ENCODE data around the gene GRK1.

GRK1 gene

DNA sequence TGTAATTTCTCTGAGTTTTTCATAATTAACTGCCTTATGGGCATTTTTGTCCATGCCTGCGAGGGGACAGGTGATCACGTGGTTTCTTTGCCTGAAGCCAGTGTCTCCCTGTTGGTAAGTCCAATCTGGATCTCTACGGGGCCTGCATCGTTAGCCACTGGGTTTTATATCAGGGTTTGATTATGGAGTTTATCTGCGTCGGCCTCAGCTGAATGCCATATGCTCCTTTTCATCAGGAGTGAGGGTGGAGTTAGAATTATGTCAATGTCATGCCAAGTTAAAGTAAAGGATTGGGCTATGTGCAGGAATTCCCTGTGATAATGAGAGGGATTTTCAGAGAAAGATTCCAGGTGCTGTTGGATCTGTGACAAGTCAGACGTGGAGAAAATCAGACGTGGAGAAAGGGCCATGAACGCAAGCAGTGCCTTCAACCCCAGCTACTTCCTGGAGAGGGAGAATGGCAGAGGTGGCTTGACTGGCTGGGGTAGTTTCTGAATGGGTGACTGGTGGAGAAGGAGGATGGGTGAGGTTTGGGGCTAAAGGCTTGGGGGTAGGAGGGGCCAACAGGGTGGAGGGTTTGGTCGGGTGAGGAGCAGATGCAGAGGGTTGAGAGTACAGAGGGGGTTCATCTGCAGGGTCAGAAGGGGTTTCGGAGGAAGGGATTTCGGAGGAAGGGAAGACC lies 116.3 kb downstream of the GRK1 start:
- DNase-seq: no peak

DNA sequence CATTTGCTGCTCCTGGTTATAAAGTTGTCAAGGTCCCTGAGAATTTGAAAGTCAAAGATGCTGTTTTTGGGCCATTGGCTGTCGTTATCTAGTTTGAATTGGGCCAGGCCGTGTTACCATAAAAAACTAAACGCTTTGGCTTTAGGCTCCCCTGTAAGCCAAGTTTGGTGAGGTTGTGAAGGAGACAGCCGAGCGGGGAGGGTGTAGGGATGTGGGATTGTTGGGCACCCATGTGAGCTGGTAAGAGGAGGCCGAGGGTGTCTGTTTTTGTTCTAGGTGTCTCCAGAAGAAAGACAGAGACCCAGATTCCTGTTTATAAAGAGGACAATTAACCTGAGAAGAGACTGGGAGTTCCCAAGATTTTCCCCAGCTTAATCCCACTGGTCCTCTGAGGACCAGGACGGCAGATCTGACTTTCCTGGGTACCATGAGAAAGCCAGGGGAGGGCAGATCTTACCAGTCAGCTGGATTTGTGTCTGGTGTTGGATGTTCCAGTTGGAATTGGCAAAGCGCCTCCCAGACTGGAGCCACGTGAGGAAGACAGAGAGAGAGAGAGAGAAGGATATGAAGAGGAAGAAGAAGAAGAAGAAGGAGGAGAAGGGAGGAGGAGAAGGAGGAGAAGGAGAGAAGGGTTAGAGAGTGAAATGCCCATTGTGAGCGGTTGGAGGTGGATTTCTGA lies 117.1 kb downstream of the GRK1 start:
- no peak for DNase-seq

DNA sequence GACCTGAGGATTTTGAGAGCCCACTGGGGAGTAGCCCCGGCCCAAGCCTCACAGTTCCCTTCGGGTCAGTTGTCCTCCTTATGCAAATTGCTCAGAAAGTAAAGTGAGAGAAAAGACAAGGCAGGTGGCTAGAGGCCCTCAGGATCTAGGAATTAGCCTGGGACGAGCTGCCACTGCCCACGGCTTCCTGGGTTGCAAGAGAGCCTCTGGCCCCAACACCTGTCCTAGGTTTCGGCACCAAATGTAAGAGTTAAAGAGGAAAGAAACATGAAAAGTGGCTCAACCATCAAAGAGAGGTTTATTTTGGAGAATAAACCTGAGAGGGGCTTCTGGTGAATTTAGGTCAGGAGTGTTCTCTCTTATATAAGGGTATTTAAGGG lies 117.6 kb downstream of the GRK1 start:
- no peak for DNase-seq

DNA sequence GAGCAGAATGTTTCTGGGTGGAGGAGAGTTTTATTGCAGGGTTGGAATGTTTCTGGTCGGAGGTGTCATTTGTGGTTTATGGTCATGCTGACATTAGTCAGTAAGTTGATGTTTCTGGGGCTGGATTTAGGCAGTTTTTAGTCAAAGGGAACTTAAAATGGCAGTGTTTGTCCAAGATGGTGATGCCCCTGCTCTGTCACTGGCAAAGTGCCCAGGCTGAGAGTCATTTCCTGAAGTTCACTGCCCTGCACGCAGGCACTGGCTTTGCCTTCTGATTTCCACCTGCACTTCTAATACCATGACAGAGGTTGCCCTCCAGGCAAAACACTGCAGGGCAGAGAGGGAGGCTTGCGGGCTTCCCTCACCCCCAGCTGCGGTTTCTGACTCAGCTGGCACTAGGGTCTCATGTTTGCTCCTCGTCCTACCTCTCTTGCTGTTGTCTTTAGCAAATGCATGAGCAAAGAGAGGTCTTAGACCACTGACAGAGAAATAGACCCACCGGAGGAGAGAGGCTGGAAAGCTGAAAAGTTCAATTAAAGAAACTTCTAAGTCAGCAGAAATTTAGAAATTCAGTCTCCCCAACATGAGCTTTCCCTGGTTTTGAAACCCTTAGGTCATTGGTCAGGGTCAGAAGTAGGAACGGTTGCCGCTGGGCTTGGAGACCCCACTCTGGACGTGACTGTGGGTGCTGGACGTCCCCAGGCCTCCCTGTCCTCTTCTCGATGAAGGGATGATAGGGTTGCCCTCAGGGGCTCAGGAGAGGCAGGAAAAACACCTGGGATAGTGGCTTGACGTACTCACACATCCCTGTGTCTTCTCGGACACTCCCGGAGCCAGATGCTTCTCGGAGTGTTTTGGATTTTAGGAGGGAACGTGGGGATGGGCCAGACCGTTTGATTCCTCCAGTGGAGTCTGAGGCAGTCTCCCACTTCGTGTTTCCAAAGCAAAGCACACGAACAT lies 118.3 kb downstream of the GRK1 start:
- DNase-seq: no peak

DNA sequence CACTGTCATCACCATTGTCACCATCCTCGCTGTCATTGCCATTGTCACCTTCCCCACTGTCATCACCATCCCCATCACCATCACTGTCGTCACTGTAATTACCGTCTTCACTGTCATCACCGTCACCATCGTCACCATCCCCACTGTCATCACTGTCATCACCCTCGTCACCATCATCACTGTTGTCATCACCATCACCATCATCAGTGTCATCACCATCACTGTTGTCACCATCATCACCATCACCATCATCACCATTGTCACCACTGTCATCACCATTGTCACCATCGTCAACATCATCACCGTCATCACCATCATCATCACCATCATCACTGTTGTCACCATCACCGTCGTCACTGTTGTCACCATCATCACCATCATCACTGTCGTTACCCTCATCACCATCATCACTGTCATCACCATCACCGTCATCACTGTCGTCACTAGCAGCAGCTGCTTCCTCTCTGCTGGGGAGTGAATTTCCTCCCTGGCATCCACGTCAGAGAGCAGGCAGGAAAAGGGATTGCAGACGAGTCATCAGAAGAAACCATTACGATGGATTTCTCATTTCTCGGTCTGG lies 119.3 kb downstream of the GRK1 start:
- no peak for DNase-seq

Data from hippocampal formation (tissue), 2 donors.